Measurements from ENCODE around the gene ARPC5L.

Gene ARPC5L

DNA sequence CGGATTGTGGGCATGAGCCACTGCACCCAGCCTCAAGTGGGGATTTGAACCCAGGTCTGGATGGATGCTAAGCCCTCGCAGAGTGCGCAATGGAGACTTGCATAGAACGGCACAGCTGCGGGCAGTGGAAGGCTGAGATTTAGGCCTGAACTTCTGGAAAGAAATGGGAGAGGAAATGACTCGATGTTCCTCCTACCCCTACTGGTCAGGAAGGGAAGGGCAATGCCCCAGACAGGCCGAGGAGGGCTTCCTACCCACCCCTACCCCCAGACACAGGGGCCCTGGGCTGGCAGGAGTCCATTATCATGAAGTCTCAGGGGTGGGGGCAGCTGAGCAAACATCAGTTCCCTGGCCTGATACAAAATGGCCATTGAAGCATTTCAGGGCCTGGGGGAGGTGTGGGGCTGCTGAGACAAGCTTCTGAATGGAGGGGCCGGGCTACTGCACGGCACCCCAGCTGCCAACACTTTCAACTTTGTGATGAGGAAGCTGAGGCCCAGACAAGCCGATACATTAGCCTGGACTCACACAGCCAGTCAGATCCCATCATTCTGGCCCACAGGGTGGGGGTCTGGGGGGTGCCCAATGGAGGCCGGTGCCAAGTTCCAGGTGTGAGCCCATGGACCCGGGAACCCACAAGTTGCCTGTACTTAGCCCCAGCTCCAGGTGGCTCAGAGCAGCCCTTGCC is 22.2 kb upstream of the ARPC5L start:
- DNase-seq (no peak), ATAC-seq (ENCODE audit: insufficient read depth, low read depth) (peak; percentile 59; the same call in 2 of the 3 replicates)
- no peak overlapping the region for H3K27ac ChIP-seq (ENCODE audit: low read length)
- H3K36me3 ChIP-seq (ENCODE audit: insufficient read depth, low read length): no peaks in the 10 kb centered on the region
- H3K79me2 ChIP-seq (ENCODE audit: insufficient read depth, low read length): no peaks in the 10 kb centered on the region
- H3K4me3 ChIP-seq (ENCODE audit: low read depth in 1 of 2, low read length in 2 of 2): no peak overlapping the region
- H3K4me1 ChIP-seq (ENCODE audit: insufficient read depth, low read length): no peaks in the 10 kb centered on the region
- no peaks in the 10 kb centered on the region for H3K9me3 ChIP-seq (ENCODE audit: insufficient read depth, low read length, severe bottlenecking)
- no peaks in the 10 kb centered on the region for H4K20me1 ChIP-seq (ENCODE audit: insufficient read depth, low read length)
- H3K9ac ChIP-seq (ENCODE audit: low read depth, low read length): no peak overlapping the region
- no peak overlapping the region for H3K4me2 ChIP-seq (ENCODE audit: insufficient read depth, low read length)
- TF ChIP-seq, protein P1, sequence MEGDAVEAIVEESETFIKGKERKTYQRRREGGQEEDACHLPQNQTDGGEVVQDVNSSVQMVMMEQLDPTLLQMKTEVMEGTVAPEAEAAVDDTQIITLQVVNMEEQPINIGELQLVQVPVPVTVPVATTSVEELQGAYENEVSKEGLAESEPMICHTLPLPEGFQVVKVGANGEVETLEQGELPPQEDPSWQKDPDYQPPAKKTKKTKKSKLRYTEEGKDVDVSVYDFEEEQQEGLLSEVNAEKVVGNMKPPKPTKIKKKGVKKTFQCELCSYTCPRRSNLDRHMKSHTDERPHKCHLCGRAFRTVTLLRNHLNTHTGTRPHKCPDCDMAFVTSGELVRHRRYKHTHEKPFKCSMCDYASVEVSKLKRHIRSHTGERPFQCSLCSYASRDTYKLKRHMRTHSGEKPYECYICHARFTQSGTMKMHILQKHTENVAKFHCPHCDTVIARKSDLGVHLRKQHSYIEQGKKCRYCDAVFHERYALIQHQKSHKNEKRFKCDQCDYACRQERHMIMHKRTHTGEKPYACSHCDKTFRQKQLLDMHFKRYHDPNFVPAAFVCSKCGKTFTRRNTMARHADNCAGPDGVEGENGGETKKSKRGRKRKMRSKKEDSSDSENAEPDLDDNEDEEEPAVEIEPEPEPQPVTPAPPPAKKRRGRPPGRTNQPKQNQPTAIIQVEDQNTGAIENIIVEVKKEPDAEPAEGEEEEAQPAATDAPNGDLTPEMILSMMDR (IDR thresholded peaks at IDR 0.05; ENCODE audit: borderline replicate concordance, extremely low read depth, low read length, poor library complexity, severe bottlenecking): peak; percentile 45
- no peak for TF ChIP-seq EZH2 (IDR thresholded peaks at IDR 0.05; ENCODE audit: borderline replicate concordance, low read depth, low read length, severe bottlenecking)
- no peak overlapping the region for H2AFZ ChIP-seq (ENCODE audit: low read depth, low read length)
- no peaks in the 10 kb centered on the region for H3K27me3 ChIP-seq (ENCODE audit: insufficient read depth, low read length, poor library complexity)

DNA sequence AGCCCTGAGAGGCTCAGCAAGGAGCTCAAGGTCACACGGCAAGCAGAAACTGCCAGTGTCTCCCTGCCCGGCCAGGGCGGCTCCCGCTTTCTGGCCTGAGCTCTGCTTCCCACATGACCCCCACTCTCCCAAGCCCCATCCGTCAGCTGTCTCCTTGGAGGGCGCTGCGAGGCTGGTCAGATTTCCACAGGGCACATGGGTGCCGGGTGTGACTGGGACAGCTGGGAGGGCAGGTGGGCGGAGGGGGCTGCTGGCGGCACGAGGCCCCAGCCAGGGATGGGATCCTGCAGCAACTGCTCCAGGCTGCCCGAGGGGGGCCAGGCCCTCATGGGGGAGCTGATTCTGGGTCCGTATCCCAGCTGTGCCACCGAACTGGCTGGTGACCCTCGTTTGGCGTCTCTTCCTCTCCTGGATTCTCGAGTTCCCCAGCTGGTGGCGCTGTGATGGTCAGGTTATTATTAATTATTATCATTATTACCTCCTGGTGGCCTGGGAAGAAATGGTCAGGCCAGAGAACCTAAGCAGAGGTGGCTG is 21.6 kb upstream of the ARPC5L start:
- Histone ChIP-seq H4K20me1 (ENCODE audit: insufficient read depth, low read length) (no peaks in the 10 kb centered on the region), H3K4me2 (ENCODE audit: insufficient read depth, low read length) (no peak overlapping the region), H3K27me3 (ENCODE audit: insufficient read depth, low read length, poor library complexity) (no peaks in the 10 kb centered on the region), H3K79me2 (ENCODE audit: insufficient read depth, low read length) (no peaks in the 10 kb centered on the region), H3K27ac (ENCODE audit: low read length) (no peak overlapping the region), H3K9ac (ENCODE audit: low read depth, low read length) (no peak overlapping the region), H3K4me1 (ENCODE audit: insufficient read depth, low read length) (no peaks in the 10 kb centered on the region), H3K9me3 (ENCODE audit: insufficient read depth, low read length, severe bottlenecking) (no peaks in the 10 kb centered on the region), H3K4me3 (ENCODE audit: low read depth in 1 of 2, low read length in 2 of 2) (no peak overlapping the region), H3K36me3 (ENCODE audit: insufficient read depth, low read length) (no peaks in the 10 kb centered on the region), H2AFZ (ENCODE audit: low read depth, low read length) (no peak overlapping the region)
- TF ChIP-seq, protein P1 (IDR thresholded peaks at IDR 0.05; ENCODE audit: borderline replicate concordance, extremely low read depth, low read length, poor library complexity, severe bottlenecking): peak; percentile 49
- no peak for TF ChIP-seq EZH2 (IDR thresholded peaks at IDR 0.05; ENCODE audit: borderline replicate concordance, low read depth, low read length, severe bottlenecking)
- ATAC-seq (ENCODE audit: insufficient read depth, low read depth) (no peak), DNase-seq (no peak)

DNA sequence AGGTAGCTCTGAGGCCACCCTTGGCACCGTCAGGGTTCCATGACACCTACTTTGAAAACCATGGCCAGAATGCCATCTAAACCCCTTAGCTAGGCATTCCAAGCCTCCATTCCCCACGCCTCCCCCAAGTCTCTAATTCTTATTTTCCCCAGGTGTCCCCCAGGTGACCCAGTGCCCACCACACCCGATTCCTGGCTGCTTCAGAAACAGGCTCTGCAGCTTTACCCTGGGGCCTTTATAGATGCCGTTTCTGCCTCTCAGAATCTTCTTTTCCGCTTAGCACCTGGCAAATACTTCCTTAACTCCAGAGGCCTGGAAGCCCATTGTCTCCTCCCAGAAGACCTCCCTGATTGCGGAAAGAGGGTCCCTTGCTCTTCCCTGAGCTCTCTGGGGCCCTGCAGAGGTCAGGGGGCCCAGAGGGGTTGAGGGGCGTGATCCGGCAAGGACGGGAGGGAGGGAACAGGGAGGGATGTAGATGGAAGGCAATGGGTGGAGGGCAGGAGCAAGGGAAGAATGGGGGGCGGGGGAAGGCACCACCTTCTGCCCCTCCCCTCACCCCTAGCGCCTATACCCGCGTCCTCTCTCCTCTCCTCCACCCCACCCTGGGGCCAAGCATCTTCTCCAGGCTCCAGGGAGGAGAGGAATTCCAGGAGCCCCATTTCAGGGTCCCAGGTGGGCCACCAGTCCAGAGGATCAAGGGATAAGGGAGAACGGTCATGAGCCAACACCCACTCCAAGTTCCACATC is 20.7 kb upstream of the ARPC5L start:
- H3K9ac ChIP-seq (ENCODE audit: low read depth, low read length): no peak overlapping the region
- H3K4me3 ChIP-seq (ENCODE audit: low read depth in 1 of 2, low read length in 2 of 2): no peak overlapping the region
- H3K36me3 ChIP-seq (ENCODE audit: insufficient read depth, low read length): no peaks in the 10 kb centered on the region
- H3K9me3 ChIP-seq (ENCODE audit: insufficient read depth, low read length, severe bottlenecking): no peaks in the 10 kb centered on the region
- H3K4me1 ChIP-seq (ENCODE audit: insufficient read depth, low read length): no peaks in the 10 kb centered on the region
- TF ChIP-seq, protein P1 (IDR thresholded peaks at IDR 0.05; ENCODE audit: borderline replicate concordance, extremely low read depth, low read length, poor library complexity, severe bottlenecking): no peak
- TF ChIP-seq EZH2 (IDR thresholded peaks at IDR 0.05; ENCODE audit: borderline replicate concordance, low read depth, low read length, severe bottlenecking): no peak
- H3K27ac ChIP-seq (ENCODE audit: low read length): no peak overlapping the region
- H3K79me2 ChIP-seq (ENCODE audit: insufficient read depth, low read length): no peaks in the 10 kb centered on the region
- no peak overlapping the region for H3K4me2 ChIP-seq (ENCODE audit: insufficient read depth, low read length)
- no peaks in the 10 kb centered on the region for H4K20me1 ChIP-seq (ENCODE audit: insufficient read depth, low read length)
- ATAC-seq (ENCODE audit: insufficient read depth, low read depth) (no peak), DNase-seq (no peak)
- H3K27me3 ChIP-seq (ENCODE audit: insufficient read depth, low read length, poor library complexity): no peaks in the 10 kb centered on the region
- H2AFZ ChIP-seq (ENCODE audit: low read depth, low read length): no peak overlapping the region

Measured in DND-41 (cell line).